K562 (cell line): Measurements from ENCODE around the gene BIRC3. TPM values are rescaled to one million over a fixed set of nuclear protein-coding genes. Genes with fewer than 3 reads are reported as not detected.

Source experiments
- BRD9 ChIP-seq: fragments of 450-650 bp; IDR thresholded peaks from 2 replicates; pipeline ENCODE4 v1.6.1; 2018; ENCODE audit warnings: low read depth; ENCODE audit not compliant: partially characterized antibody
- BRF1 ChIP-seq: IDR thresholded peaks from 3 replicates; pipeline ENCODE4 v1.6.1; 2011; ENCODE audit warnings: borderline replicate concordance, mild to moderate bottlenecking; ENCODE audit not compliant: insufficient read length; ENCODE audit errors: extremely low read depth
- CBFA2T3 ChIP-seq: fragments of 450-650 bp; IDR thresholded peaks from 2 replicates; pipeline ENCODE4 v1.6.1; 2017
- CBX5 ChIP-seq: IDR thresholded peaks from 2 replicates; pipeline ENCODE4 v1.6.1; 2014; ENCODE audit warnings: low read depth, borderline replicate concordance
- DIDO1 ChIP-seq: fragments of 450-650 bp; IDR thresholded peaks from 2 replicates; pipeline ENCODE4 v1.6.1; 2016; ENCODE audit warnings: low read depth, missing biosample characterization, missing genetic modification characterization
- FOXM1 ChIP-seq, 2 experiments: fragments of 450-650 bp in 1 of 2; sonication (generic) in 1 of 2; formaldehyde crosslinking in 1 of 2; IDR thresholded peaks; 2 replicates each; pipeline versions ENCODE4 v1.6.1 to v1.9.0; 2017 to 2022; ENCODE audit warnings: low read depth in 2 of 2, mild to moderate bottlenecking in 2 of 2, missing genetic modification reagents in 1 of 2, moderate library complexity in 1 of 2
- HDAC6 ChIP-seq: IDR thresholded peaks from 2 replicates; pipeline ENCODE4 v1.6.1; 2012; ENCODE audit warnings: low read depth, mild to moderate bottlenecking, control low read depth, inconsistent platforms, low read length, moderate library complexity
- HDGF ChIP-seq: fragments of 450-650 bp; IDR thresholded peaks from 2 replicates; pipeline ENCODE4 v1.6.1; 2016
- IFI16 ChIP-seq: fragments of 250-450 bp; sonication (Bioruptor Pico); IDR thresholded peaks from 2 replicates; pipeline ENCODE4 v2.1.2; 2022; ENCODE audit warnings: mild to moderate bottlenecking, inconsistent platforms
- NBN ChIP-seq: fragments of 450-650 bp; IDR thresholded peaks from 2 replicates; pipeline ENCODE4 v1.6.1; 2016; ENCODE audit warnings: low read depth, mild to moderate bottlenecking
- NFIC ChIP-seq: fragments of 450-650 bp; IDR thresholded peaks from 2 replicates; pipeline ENCODE4 v1.6.1; 2017; ENCODE audit warnings: mild to moderate bottlenecking, inconsistent platforms
- NR1H2 ChIP-seq: sonication (generic); formaldehyde crosslinking; IDR thresholded peaks from 2 replicates; pipeline ENCODE4 v1.4.0; 2020; ENCODE audit warnings: mild to moderate bottlenecking, missing genetic modification reagents
- RHOXF2B ChIP-seq: fragments of 250-450 bp; sonication (Bioruptor Pico); conservative IDR thresholded peaks from 2 replicates; pipeline ENCODE4 v1.5.1; 2021
- SETDB1 ChIP-seq: IDR thresholded peaks from one replicate; pipeline ENCODE4 v1.6.1; 2012; ENCODE audit warnings: low read length, control low read depth, inconsistent platforms
- SREBF2 ChIP-seq: sonication (generic); formaldehyde crosslinking; IDR thresholded peaks from 2 replicates; pipeline ENCODE4 v1.4.0; 2020; ENCODE audit warnings: mild to moderate bottlenecking, missing genetic modification reagents
- THRA ChIP-seq: fragments of 450-650 bp; IDR thresholded peaks from 2 replicates; pipeline ENCODE4 v1.6.1; 2017; ENCODE audit warnings: mild to moderate bottlenecking, moderate library complexity
- U2AF2 ChIP-seq: fragments of 200-400 bp; formaldehyde crosslinking; optimal IDR thresholded peaks from 2 replicates; pipeline ENCODE3; 2017; ENCODE audit warnings: low read depth, mild to moderate bottlenecking, low read length
- XRCC5 ChIP-seq: fragments of 200-400 bp; formaldehyde crosslinking; IDR thresholded peaks from 2 replicates; pipeline ENCODE4 v1.6.1; 2017; ENCODE audit warnings: low read depth, mild to moderate bottlenecking, low read length
- ZBTB12 ChIP-seq: fragments of 250-450 bp; sonication (Bioruptor Pico); IDR thresholded peaks from 2 replicates; pipeline ENCODE4 v1.4.0; 2020
- ZFPM2 ChIP-seq: fragments of 250-450 bp; sonication (Bioruptor Pico); IDR thresholded peaks from 2 replicates; pipeline ENCODE4 v1.5.1; 2022; ENCODE audit warnings: mild to moderate bottlenecking
- ZNF3 ChIP-seq: fragments of 250-450 bp; sonication (Bioruptor Pico); IDR thresholded peaks from 2 replicates; pipeline ENCODE4 v1.5.0; 2021; ENCODE audit warnings: mild to moderate bottlenecking, moderate library complexity
- ZNF449 ChIP-seq: fragments of 250-450 bp; sonication (Bioruptor Pico); IDR thresholded peaks from 2 replicates; pipeline ENCODE4 v1.8.0; 2022; ENCODE audit warnings: moderate library complexity, mild to moderate bottlenecking, inconsistent platforms
- polyA plus RNA-seq, 8 experiments: library from polyadenylated mRNA; depleted of rRNA in 4 of 8; stranded (reverse) in 5 of 8; unstranded in 3 of 8; fragments of >200 nt; fragmentation: Nextera tagmentation in 2 of 8; fragmentation: Illumina TruSeq in 1 of 8; extraction: Ambion mirVana in 2 of 8; extraction: Trizol in 1 of 8; gene quantifications; 2 replicates each; pipeline versions ENCODE4 v1.2.1 to v1.2.3, GENCODE V29; 2011 to 2014; ENCODE audit warnings: inconsistent platforms in 1 of 8, missing spikeins in 1 of 8
- total RNA-seq, 7 experiments: library from RNA; depleted of rRNA in 6 of 7; stranded (reverse); fragments of >200 nt in 6 of 7; fragmentation: Illumina TruSeq in 2 of 7; extraction: Trizol in 2 of 7; gene quantifications; 2 replicates each; pipeline versions ENCODE4 v1.2.1 to v1.2.3, GENCODE V29; 2011 to 2021; ENCODE audit warnings: low replicate concordance in 1 of 7
- TF ChIP-seq, protein P1 (sequence below): fragments of 250-450 bp; sonication (Bioruptor Pico); IDR thresholded peaks from 2 replicates; pipeline ENCODE4 v1.5.0; 2021; ENCODE audit warnings: mild to moderate bottlenecking, borderline replicate concordance

The BIRC3 gene
- total and polyA plus RNA-seq, 9 of the 15 experiments (the other 6 are each of a cell fraction or from before 2014, with no cell fraction given) = 0.08 to 0.42 (median 0.18) TPM

- TF ChIP-seq FOXM1 (IDR thresholded peaks at IDR 0.05; ENCODE audit: low read depth) (no peak), FOXM1 (CRISPR knock-in tag; IDR thresholded peaks at IDR 0.05; ENCODE audit: low read depth) (no peak), SREBF2 (CRISPR knock-in tag) (no peak), U2AF2 (no peak), ZFPM2 (no peak), ZNF449 (CRISPR knock-in tag) (no peak), SETDB1 (no peak), CBFA2T3 (0 out of 2 replicates have a peak, but pooled peaks have one; percentile 9), THRA (no peak), ZNF3 (CRISPR knock-in tag) (no peak), BRD9 (peak; percentile 42), ZBTB12 (peak; percentile 94), BRF1 (no peak), IFI16 (CRISPR knock-in tag) (no peak), HDGF (no peak), NFIC (no peak; the same call in 1 of the 2 replicates), DIDO1 (tag) (no peak), RHOXF2B (CRISPR knock-in tag) (no peak), NR1H2 (no peak), NBN (peak; percentile 85; the same call in 1 of the 2 replicates), CBX5 (no peak), XRCC5 (peak; percentile 79), HDAC6 (0 out of 2 replicates have a peak, but pooled peaks have one; percentile 25)
- TF ChIP-seq, protein P1, sequence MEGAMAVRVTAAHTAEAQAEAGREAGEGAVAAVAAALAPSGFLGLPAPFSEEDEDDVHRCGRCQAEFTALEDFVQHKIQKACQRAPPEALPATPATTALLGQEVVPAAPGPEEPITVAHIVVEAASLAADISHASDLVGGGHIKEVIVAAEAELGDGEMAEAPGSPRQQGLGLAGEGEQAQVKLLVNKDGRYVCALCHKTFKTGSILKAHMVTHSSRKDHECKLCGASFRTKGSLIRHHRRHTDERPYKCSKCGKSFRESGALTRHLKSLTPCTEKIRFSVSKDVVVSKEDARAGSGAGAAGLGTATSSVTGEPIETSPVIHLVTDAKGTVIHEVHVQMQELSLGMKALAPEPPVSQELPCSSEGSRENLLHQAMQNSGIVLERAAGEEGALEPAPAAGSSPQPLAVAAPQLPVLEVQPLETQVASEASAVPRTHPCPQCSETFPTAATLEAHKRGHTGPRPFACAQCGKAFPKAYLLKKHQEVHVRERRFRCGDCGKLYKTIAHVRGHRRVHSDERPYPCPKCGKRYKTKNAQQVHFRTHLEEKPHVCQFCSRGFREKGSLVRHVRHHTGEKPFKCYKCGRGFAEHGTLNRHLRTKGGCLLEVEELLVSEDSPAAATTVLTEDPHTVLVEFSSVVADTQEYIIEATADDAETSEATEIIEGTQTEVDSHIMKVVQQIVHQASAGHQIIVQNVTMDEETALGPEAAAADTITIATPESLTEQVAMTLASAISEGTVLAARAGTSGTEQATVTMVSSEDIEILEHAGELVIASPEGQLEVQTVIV (CRISPR knock-in tag) = peak; percentile 95
Observed at GRCh38 chr11:102346748-102347461, 29.6 kb downstream of the BIRC3 start, which contains the start of gene BIRC2 (continued).
